AG08396 (cell line): ENCODE results near the gene DMD.

Experiments used
- DNase-seq: peaks from one replicate; pipeline ENCODE4 v3.0.0; 2012; ENCODE audit warnings: low spot score, mixed read lengths

DMD gene

DNA sequence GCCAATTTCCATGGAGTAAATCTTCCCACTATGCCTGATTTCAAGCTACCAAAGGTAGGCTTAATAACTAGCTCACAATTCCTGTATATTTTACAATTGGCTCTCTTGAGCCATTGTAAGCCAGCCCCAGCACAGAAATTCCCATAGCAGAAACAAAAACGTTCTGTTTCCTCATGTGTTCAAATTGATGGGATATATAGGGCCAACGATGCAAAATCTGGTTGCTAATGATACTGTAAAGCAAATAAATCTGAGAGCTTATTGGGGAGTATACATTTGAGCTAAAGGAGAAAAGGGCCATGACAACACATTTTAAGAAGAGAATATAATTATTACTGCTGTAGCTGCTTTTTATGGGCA lies 1872.4 kb downstream of the DMD start:
- no peak for DNase-seq

- DNase-seq: no peak
Measured at GRCh38 chrX:31337332-31337731, 1874.0 kb downstream of the DMD start.

DNA sequence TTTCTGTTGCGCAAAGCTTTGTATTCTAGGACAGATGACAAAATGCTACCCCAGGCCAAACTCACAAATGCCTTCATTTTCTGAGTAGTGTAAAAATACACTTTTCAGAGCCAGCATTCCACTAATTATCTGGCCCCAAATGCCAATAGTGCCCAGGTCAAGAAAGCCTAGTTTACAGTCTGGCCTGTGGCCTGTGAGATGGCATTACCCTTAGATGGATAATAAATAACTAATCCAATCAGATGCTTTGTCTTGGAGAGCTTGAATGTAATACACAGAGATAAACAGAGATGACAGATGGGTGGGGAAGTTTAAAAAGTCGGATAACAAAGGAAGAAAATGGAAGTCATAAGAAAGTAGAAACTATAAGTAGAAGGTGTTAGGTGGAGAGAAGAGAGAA lies 1874.9 kb downstream of the DMD start:
- DNase-seq: no peak

- no peak for DNase-seq
Measured at GRCh38 chrX:31334997-31335396, 1876.4 kb downstream of the DMD start.

- peak; percentile 17 for DNase-seq
Measured at GRCh38 chrX:31333165-31333831, 1878.1 kb downstream of the DMD start.

- no peak for DNase-seq
Measured at GRCh38 chrX:31331928-31332327, 1879.4 kb downstream of the DMD start.

DNA sequence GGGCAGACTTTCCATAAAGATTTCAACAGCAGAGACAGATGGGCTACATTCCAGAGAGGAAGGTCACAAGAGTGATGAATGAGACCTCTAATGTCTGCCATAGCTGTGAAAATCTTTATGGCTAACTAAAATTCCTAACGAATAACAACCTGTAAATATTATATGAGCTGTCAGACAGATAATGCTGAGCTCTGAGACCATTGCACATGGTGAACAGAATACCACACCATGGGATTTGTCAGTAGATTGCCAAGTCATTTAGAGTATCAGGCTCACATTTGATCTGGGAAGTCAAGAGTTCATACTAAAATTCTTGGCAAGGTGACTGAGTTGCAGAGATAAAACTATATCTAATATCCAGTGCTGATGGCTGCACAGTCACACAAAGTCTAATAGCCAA lies 1880.3 kb downstream of the DMD start:
- no peak for DNase-seq

GRCh38 chrX:31329298-31329697 lies 1882.1 kb downstream of the DMD start:
- DNase-seq: no peak

- no peak for DNase-seq
Measured at GRCh38 chrX:31323658-31324057, 1887.7 kb downstream of the DMD start.

DNA sequence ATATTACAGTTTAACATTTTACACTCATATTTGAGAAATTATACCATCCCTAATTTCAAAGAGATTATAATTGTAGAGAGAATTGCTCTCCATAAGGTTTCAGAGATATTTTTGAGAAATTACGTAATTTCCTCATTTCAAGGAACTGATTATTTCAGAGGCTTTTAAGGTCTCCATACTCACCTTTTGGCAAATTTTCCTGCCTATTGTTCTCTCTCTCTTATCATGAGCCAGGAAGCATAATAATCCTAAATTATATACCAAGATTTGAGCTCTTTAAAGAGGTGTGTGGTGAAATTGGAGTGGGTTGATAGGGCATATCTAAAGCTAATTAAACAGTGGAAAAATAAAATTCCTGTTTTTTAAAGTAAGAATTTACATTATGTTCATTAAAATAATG lies 1890.6 kb downstream of the DMD start:
- no peak for DNase-seq

DNA sequence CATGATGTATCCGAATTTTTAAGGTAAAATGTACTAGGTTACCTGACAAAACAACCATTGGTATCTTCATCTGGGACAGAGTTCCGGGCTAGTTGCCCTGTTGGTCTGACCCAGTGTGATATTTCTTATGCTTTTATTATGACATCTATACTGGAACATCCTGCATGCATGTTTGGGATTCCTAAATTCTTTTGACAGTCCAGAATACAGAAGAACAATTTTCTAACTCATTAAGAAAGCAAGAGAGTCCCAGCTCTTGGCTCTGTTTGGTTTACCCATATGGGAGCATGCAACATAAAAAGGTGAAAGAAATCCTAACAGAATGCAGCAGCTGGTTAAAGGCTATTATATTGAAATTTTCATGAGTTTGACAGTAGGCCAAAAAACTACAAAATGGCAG lies 1891.8 kb downstream of the DMD start:
- no peak for DNase-seq

DNA sequence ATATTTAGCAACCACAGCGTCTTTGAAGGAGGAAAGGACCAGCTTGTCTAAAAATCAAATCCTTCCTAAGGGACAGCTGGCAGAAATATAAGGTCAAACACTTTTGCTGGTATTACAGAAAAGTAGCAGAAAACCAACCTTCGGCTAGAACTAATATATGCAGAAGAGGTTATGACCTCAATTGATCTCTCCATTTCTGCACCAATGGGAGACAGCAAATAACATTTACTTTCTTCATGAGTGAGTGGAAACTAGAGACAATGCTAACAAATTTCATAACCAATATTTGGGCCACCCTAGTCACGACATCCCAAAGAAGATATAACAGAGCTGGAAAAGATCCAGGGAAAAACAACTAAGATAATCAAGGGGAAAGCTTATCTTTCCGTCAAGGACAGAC lies 1892.5 kb downstream of the DMD start:
- DNase-seq: no peak

- no peak for DNase-seq
Measured at GRCh38 chrX:31316340-31316991, 1894.9 kb downstream of the DMD start.

DNA sequence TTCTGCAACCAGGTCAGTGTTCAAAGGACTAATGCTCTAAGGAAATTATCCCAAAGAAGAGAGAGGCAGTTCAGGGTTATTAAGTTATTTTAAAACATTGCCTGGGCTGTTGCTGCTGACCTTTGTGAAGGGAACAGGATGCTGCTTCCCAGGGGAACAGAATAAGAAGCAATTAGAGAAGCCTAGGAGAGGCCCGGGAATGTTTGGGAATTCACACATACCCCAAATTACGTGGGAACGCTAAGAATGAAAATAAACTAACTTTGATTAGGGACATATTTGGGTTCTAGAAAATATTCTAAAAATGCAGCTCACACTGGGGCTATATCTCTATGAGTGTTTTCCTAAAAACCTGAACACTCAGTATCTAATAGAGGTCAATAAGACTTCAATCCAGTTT lies 1896.4 kb downstream of the DMD start:
- DNase-seq: no peak

DNA sequence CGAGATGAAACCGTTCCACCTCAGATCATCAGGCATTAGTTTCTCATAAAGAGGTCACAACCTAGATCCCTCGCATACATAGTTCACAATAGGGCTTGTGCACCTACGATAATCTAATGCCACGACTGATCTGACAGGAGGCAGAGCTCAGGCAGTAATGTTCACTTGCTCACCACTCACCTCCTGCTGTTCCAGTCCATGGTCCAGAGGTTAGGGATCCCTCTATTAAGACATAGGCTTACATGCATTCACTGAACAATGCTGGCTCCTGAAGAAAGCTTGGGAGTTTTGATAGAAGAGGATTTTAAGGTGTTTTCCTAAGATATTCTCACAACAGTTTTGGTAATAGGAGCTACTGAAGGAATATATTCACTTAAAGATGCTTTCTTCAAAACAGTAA lies 1903.4 kb downstream of the DMD start:
- DNase-seq: no peak

DNA sequence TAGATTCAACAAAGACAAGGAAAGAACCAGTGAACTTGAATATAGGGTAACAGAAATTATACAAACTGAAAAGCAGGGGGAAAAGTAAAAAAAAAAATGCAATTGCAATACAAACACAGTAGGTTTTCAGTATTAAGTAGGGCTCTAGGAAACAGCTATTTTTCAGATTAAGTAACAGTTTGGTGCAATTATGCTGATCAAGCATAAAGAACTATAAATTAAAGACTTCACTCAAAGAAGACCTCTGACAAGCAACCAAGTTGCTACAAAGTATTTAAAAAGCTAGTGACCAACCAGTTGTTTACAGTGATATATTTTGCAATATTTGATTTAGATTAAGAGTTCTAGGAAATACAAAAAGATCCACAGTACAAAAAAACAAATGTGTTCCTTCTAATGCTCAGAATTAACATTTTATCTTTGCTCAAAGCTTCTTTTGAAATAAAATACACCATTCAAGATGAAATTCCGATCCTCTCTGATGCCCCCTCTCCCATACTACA lies 1908.7 kb downstream of the DMD start:
- DNase-seq: no peak

DNA sequence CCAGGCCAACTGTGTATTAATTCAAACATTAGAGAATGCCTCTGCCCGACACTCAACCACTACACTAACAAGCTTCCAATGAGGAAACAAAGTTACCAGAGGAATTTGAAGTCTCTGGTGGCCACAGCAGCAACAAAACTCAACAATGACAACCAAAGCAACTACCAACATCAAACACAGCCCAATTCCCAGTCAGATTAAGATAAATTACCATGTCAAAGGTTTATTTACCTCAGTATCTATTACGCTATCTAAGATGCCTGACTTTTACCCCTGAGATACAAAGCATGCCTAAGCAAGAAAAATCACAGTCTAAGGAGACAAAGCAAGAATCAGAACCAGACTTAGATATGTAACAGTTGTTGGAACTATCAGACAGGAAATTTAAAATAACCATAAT lies 1909.4 kb downstream of the DMD start:
- DNase-seq: no peak

- DNase-seq: no peak
Measured at GRCh38 chrX:31301203-31301602, 1910.1 kb downstream of the DMD start.

- DNase-seq: no peak
Measured at GRCh38 chrX:31298916-31299315, 1912.4 kb downstream of the DMD start.

- DNase-seq: no peak
Measured at GRCh38 chrX:31297881-31298280, 1913.5 kb downstream of the DMD start.

DNA sequence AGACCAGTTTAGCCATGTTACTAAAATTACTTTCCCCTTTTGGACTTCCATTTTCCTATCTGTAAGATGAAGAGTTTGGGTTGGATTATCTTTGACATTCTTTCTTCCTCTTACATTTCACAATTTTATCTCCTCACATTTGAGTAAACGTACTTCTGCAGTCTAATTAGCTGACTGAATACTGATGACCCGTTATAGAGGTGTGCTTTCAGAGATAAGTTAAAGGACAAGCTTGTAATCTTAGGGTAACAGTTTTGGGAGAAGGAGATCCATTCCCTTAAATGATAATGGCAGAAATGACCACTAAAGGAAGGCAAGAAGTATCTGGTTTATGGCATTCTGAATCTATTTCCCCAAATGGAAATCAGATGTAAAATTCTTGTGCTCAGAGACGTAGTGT lies 1916.9 kb downstream of the DMD start:
- DNase-seq: no peak

- no peak for DNase-seq
Measured at GRCh38 chrX:31293409-31293808, 1917.9 kb downstream of the DMD start.

DNA sequence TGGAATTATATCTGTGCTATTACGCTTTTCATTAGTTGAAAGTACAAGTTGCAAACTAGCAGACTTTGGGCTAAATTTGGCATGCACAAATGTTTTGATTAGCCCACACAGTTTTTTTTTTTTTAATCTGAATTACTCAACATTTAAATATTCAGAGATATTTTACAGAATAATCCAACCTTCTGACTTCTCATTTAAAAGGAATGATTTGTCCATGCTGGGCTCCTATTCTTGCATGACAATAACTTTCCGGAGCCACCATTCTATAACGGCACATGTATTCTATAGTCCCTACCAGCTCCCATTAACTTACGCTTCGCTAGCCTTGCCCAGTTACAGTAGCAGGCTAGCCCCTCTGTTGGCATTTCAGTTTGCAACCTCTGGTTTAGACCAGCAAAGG lies 1920.2 kb downstream of the DMD start:
- no peak for DNase-seq

- no peak for DNase-seq
Measured at GRCh38 chrX:31287861-31288260, 1923.5 kb downstream of the DMD start.
